Suppressor macrophage treated with lipopolysaccharide for 4 hours (primary cell): Measurements from ENCODE around the gene ZFAND2B.
"Not testable (repeated sequence)": the region's sequence is repeated elsewhere in the genome, so short reads cannot be mapped to it uniquely, and the experiment has no call there.

ENCODE experiments used
- DNase-seq: peaks from one replicate; pipeline ENCODE4 v3.0.0-alpha.2; 2020

ZFAND2B gene

DNA sequence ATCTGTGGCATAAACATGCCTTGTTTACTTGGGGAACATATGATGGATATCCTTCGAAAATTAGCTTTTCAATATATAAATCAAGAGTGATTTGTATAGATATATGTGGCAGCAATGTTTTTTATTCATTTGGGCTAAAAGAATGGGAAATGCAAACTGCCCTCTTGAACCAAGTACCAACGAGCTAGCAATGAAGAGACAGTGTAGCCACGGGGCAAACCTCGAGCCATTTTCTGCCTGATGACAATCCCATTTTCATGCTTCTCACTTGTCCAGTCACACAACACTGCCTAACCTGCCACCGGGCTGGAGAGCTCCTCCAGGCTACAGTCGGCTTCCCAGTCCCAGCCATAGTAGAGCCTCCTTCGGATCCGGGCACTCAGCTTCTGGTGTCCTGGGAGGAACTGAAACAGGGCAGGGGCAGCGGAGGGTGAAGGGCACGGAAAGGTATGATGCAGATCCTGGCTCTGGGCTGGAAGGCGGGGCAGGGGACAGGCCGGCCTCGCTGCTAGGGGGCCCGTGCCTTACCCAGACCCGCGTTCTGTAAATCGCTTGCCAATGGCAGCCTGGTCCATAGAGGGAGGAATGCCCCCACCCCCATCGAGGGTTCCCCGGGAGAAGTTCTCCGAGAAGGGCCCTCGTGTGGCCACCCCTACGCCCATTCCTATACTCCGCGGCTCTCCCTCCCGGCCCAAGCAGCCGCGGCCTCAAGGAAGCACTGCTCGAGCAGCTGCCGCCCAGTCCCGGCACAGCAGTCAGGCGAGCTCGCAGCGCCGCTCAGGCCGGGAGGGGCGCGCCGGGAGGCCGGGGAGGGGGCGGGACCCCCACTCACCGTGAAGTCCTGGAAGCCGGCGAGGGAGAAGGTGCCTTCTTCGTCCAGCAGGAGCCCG is 30.4 kb upstream of the ZFAND2B start:
- peak; percentile 67 for DNase-seq

DNA sequence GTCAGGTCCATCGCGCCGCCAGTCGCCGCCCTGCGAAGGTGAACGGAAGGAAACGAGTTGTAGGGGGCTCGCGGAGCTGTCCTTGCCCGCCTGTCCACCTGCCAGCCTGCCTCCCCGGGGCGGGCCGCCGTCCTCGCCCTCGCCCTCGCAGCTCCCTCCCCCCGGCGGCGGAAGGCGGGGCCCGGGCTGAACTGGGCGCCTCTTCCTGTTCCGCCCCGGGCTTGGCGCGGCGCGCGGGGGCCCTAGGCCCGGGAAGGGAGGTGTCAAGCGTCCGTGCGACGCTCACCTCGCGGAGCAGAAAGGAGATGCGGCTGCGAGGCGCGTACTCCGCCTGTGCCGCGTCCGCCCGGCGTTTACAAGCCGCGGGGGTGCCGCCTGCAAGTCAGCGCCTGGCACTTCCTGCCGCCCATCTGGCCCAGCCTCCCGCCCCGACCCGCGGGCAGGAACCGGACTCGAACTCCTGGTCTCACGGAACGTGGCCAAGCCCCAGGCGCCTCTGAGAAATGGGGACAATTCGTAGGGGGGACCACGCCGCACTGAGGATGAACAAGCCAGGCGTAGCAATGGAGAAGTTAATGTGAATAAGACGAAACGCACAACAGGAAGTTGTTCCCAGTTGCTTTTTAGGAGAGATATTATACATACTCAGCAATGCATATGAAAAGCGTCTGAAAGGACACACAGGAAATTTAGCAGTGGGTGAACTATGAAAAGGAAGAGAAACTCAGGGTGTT is 29.6 kb upstream of the ZFAND2B start, which contains the start of gene CNPPD1:
Gene CNPPD1, minus strand, starts transcription at position 108 of the 734 bp plus-strand sequence. Its CDS starts 97 bp downstream, at position 11.
- peak; percentile 91 for DNase-seq

DNA sequence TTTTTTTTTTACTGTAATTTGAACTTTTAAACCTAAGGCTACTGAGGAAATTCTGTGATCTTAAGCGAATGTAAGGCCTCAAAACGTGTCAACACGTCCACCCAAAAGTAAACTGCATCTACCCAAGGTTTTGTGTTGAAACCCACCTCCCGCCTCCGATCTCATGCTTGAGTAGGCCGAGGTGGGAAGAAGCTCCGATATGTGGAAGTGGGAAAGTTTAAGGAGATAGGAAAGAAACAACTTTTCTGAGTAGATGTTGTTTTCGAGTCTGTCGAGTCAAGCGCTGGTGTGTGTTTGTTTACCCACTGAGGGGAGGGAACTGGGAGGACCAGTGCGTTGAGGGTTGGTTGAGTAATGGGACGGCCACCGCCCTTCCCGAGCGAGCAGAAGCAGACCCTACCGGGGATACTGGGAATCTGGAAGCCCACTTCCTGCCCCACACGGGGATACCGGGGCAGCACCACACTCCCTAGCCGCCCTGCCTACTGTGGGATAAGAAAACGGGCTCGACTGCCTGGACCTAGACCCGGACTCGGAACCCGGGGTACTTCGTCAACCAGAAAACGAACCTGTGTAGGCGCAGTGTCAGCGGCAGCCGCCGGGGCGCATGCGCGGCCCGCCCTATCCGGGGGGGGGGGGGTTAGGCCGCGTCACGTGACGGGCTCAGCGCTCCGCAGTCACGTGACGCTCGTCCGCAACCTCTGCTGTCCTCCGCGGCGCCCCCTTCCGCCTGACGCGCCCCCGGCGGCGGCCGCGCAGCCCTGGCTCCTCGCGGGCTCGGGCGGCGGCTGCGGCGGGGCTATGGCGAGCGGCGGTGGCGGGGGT is 28.8 kb upstream of the ZFAND2B start, which contains the start of gene RETREG2:
Gene RETREG2, plus strand, starts transcription at position 724 of the 825 bp plus-strand sequence. Its CDS starts 78 bp downstream, at position 802.
- peak; percentile 95 for DNase-seq

DNA sequence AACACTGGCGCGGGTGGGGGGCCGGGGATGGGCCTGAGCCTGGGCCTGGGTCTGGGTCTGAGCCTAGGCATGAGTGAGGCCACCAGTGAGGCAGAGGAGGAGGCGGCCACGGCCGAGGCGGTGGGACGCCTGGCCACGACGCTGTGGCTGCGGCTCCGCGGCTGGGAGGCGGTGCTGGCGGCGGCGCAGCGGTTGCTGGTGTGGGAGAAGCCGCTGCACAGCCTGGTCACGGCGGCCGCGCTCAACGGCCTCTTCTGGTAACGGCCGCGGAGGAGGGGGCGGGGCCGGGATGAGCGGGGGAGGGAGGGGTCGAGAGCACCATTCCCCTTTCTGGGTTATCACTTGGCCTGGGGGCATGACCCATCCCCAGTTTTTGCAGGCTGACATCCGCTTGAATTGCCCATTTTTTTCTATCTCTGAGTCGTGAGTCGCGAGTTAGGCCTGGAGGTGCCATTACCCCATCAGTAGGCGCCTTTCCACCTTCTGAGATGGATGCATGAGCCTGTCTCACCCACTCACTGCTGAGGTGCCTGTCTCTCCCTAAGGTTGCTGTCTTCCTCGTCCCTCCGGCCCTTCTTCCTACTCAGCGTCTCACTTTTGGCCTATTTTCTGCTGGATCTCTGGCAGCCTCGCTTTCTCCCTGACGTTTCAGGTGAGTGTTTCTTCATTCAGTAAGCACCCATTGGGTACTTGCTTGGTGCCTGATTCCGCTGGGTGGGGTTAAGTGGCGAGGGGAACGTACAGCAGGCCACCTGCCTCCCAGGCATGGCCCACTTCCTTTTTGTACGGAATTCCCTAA is 28.0 kb upstream of the ZFAND2B start:
- peak; percentile 34 for DNase-seq

DNA sequence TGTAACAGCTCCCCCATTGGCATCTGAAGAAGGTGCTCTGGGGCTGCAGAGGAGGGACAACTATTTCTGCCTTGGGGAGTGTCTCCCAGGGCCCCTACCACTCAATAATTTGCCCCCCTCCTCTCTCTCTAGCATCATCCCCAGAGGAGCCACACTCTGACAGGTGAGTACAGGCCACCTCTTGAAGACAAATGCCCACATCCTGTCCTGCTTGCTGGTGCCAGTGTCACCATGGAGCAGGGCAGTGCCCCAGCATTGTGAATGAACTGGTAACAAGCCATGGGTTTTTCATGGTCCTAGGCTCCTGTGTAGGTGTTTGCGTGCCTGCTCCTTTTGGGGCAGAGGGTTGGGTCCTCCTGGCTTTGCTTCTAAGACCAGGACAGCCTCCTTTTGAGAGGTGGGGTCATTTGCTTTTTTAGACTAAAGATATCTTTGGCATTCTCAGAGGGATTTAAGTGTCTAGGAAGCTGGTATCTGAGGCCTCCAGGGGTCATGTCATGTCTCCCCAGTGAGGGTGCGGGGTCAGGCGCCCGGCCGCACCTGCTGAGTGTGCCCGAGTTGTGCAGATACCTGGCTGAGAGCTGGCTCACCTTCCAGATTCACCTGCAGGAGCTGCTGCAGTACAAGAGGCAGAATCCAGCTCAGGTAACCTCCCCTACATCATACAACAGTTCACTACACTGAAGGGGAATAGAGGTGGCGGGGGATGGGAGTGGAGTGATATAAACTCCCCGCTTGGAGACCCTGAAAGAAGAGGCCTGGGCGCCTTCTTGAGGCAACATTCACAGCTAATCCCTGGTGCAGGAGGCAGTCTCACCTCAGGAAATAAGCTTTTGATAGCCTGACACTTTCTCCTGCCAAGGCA is 26.7 kb upstream of the ZFAND2B start:
- no peak for DNase-seq

DNA sequence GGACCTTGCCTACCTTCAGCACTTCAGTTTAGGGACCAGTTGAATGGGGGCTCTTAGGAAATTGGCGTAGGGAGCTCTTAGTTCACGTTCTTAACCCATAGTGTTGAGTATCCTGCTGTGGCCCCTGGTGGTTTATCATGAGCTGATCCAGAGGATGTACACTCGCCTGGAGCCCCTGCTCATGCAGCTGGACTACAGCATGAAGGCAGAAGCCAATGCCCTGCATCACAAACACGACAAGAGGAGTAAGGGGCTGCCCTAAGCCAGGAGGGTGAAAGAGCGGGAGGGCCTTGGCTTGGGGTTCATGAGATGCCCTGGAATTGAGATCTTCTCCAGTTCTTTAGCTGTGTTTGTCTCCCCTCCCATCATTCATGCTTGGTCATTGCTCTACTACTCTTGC is 25.6 kb upstream of the ZFAND2B start:
- DNase-seq: no peak

DNA sequence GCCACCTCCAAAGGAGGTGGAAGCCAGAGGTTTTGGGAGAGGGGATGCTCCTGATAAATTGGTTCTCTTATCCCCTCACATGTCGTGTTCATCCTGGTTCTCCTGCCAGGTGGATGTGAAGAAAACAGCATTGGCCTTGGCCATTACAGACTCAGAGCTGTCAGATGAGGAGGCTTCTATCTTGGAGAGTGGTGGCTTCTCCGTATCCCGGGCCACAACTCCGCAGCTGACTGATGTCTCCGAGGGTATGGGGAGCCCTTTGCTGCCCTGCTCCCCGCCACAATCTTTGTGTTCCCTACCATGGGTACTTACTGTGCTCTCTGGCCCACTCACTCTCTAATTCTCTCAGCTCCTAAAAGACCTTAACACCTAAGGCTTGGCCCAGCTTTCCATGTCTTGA is 25.1 kb upstream of the ZFAND2B start:
- DNase-seq: no peak

DNA sequence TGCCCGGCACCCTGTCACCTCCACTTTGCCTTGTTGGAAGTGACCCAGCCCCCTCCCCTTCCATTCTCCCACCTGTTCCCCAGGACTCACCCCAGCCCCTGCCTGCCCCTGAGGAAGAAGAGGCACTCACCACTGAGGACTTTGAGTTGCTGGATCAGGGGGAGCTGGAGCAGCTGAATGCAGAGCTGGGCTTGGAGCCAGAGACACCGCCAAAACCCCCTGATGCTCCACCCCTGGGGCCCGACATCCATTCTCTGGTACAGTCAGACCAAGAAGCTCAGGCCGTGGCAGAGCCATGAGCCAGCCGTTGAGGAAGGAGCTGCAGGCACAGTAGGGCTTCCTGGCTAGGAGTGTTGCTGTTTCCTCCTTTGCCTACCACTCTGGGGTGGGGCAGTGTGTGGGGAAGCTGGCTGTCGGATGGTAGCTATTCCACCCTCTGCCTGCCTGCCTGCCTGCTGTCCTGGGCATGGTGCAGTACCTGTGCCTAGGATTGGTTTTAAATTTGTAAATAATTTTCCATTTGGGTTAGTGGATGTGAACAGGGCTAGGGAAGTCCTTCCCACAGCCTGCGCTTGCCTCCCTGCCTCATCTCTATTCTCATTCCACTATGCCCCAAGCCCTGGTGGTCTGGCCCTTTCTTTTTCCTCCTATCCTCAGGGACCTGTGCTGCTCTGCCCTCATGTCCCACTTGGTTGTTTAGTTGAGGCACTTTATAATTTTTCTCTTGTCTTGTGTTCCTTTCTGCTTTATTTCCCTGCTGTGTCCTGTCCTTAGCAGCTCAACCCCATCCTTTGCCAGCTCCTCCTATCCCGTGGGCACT is 24.0 kb upstream of the ZFAND2B start:
- DNase-seq: peak; percentile 38

DNA sequence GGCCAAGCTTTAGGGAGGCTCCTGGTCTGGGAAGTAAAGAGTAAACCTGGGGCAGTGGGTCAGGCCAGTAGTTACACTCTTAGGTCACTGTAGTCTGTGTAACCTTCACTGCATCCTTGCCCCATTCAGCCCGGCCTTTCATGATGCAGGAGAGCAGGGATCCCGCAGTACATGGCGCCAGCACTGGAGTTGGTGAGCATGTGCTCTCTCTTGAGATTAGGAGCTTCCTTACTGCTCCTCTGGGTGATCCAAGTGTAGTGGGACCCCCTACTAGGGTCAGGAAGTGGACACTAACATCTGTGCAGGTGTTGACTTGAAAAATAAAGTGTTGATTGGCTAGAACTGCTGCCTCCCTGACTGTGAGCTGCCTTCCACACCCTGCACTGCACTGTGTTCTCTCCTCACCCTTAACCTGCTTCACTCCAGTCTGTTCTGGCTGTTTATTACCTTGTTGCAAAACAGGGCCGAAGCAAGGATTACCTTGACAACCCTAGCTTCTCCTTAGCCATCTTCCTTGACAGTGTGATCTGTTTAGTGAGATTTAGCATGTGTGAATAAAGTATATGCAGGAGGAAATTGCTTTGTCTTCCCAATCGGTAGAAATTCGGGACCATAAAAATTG is 23.3 kb upstream of the ZFAND2B start:
- DNase-seq: no peak

DNA sequence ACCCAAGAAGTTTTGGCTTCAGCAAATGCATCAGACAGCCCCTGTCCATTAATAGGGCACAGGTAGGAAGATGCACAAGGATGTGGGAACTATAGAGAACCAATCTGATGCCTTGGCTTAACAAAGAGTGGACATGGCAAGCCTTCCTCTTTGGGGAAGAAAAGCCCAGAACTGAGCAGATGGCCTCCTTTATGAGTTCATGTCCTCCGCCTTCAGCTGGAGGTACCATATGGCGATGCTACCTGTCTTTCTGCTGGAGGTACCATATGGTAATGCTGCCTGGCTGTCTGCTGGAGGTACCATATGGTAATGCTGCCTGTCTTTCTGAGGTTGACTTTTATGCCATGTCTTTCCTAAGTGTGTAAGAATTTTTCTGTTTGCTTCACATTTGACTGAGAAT is 22.5 kb upstream of the ZFAND2B start:
- DNase-seq: no peak

DNA sequence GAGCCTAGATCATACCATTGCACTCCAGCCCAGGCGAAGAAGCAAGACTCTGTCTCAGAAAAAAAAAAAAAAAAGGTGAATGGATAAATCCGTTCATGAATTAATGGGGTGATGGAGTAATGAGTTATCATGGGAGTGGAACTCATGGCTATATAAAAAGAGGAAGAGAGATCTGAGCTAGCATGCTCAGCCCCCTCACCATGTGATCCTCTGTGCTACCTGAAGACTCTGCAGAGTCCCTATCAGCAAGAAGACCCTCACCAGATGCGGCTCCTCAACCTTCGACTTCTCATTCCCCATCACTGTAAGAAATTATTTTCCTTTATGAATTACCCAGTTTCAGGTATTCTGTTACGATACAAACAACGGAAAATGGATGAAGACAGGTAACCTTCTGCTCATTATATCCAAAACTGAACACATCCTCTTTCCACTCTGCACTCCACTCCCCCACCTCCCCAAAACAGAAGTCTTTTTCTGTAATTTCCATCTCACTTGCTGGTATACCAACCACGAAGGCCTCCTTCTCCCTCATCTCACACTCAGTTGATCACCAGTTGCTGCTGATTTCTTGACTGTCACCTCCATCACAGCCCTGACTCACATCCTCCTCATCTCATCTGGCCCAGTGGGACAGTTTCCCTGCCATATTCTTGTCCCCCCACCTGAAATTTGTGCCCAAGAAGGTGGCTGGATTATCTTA is 19.7 kb upstream of the ZFAND2B start:
- no peak for DNase-seq

DNA sequence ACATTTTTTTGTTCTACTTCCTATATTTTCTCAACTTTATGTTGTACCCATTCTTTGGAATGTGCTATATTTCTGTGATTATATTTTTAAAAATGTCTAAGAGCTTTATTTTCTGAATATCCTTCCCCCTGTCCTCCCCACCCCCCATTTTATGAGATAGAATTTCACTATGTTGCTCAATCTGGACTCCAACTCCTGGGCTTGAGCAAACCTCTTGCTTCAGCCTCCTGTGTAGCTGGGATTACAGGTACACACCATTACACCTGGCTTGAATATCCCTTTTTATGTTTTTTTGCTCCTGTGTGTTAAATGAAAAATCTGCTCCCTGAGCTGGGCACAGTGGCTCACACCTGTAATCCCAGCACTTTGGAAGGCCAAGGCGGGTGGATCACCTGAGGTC is 9.2 kb upstream of the ZFAND2B start:
- DNase-seq: no peak

DNA sequence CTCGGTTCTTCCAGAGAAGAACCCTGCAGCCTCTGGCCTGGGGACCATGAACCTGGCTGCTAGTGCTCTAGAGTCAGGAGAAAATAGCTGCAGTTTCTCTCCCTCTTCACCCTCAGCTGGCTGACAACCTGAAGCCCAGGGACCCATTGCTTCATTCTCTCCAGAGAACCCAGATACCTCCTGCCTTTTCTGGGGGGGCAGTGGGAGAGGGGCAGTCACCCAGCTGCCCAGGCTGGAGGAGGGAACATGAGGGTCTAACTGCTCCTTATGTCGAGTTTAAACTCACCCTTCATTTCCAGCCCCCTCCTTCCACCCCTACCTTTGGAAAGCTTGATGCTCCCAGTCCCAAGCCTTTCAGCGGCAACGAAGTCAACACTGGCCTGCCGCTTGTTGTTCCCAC is 7.6 kb upstream of the ZFAND2B start:
- DNase-seq: no peak

DNA sequence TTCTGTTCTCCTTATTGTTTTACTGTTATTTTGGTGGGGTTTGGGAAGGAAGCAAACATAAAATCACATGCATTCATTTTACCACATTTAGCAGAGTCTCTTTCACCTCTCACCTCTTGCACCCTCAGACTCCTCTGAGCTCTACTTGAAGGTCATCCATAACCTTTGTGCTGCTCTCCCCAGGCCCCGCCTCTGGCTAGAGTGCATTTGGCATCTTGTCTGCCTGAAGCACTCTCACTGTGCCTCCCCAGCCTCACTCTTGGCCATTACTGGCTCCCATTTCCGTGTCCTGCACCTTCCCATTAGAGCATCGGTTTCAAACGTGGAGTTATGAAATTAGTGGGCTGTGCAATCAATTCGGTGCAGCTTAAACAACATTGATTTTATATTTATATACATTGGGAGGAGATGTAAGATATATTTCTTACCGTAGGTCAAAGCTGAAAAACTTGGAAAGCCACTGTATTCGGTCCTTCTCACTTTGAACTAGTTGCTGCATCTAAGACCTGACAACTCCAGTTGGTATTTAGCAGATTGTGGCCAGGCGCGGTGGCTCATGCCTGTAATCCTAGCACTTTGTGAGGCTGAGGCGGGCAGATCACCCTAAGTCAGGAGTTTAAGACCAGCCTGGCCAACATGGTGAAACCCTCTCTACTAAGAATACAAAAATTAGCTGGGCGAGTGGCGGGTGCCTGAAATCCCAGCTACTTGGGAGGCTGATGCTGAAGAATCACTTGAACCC is 6.9 kb upstream of the ZFAND2B start:
- DNase-seq: no peak

DNA sequence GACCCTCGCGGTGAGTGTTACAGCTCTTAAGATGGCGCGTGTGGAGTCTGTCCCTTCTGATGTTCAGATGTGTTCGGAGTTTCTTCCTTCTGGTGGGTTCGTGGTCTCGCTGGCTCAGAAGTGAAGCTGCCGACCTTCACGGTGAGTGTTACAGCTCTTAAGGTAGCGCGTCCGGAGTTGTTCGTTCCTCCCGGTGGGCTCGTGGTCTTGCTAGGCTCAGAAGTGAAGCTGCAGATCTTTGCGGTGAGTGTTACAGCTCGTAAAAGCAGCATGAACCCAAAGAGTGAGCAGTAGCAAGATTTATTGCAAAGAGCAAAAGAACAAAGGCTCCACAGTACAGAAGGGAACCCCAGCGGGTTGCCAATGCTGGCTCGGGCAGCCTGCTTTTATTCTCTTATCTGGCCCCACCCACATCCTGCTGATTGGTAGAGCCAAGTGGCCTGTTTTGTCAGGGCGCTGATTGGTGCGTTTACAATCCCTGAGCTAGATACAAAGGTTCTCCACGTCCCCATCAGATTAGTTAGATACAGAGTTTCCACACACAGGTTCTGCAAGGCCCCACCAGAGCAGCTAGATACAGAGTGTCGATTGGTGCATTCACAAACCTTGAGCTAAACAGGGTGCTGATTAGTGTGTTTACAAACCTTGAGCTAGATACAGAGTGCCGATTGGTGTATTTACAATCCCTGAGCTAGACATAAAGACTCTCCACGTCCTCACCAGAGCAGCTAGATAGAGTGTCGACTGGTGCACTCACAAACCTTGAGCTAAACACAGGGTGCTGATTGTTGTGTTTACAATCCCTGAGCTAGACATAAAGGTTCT is 5.9 kb upstream of the ZFAND2B start:
- DNase-seq: not testable (repeated sequence)

DNA sequence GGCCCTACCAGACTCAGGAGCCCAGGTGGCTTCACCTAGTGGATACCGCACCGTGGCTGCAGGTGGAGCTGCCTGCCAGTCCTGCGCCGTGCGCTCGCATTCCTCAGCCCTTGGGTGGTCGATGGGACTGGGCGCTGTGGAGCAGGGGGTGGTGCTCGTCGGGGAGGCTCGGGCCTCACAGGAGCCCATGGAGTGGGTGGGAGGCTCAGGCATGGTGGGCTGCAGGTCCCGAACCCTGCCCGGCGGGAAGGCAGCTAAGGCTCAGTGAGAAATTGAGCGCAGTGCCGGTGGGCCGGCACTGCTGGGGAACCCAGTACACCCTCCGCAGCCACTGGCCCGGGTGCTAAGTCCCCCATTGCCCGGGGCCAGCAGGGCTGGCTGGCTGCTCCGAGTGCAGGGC is 5.3 kb upstream of the ZFAND2B start:
- not testable (repeated sequence) for DNase-seq

DNA sequence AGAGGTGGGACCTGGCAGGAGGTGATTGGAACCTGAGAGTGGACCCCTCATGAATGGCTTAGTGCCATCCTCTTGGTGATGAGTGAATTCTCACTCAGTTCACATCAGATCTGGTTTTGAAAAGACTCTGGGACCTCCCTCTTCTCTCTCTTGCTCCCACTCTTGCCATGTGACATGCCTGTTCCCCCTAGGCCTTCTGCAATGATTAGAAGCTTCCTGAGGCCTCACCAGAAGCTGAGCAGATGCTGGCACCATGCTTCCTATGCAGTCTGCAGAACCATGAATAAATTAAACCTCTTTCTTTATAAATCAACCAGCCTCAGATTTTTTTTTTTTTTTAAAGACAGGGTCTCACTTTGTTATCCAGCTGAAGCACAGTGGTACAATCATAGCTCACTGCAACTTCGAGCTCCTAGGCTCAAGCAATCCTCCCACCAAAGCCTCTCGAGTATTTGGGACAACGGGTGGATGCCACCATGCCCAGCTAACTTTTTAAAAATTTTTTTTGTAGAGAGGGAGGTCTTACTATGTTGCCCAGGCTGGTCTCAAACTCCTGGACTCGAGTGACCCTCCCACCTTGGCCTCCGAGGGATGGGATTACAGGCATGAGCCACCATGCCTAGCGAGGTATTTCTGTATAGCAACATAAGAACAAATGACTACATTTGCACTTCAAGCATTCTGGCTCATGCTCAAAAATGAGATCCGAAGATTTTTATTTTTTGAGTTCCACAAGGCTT is 2.0 kb upstream of the ZFAND2B start:
- no peak for DNase-seq
